ENCODE results near the gene FHIT. TPM values are rescaled to one million over a fixed set of nuclear protein-coding genes. Genes with fewer than 3 reads are reported as not detected.

The FHIT gene
- total RNA-seq, 2 donors from 2014 or later, result 6.8 to 12.3 TPM

DNA sequence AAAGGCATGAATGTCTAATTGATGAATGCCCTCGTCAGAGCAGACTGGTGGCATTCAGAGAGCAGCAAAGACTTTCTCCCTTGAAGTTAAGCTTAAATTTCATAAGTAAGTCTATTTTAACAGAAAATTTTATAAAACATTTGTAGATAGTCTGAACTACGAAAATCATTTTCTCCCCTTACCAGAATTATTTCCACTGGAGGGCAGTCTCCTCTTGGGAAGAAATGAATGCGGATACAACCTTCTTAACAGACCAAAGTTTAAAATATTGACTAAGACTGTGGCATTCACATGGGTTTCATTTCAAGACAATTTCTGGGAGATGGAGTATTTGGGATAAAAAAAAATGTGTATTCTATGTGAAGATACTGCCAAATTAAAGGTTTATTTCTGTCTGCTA, 669.0 kb downstream of the FHIT start:
- H3K4me1 Mint-ChIP-seq, result peaks cover 5% of the 10 kb centered on the region
- no peaks in the 10 kb centered on the region for H3K9me3 ChIP-seq (ENCODE audit: control insufficient read depth, low read length)
- H3K36me3 Mint-ChIP-seq (ENCODE audit: low read depth), result no peaks in the 10 kb centered on the region
- no peaks in the 10 kb centered on the region for H3K36me3 ChIP-seq (ENCODE audit: control insufficient read depth, insufficient read depth, low read length)
- no peak overlapping the region for H3K9ac ChIP-seq (ENCODE audit: extremely low read depth, low read length, poor library complexity, severe bottlenecking)
- H3K27ac ChIP-seq (ENCODE audit: low read depth, low read length), result no peak overlapping the region
- no peak overlapping the region for H3K27ac Mint-ChIP-seq
- no peaks in the 10 kb centered on the region for H3K27me3 Mint-ChIP-seq (ENCODE audit: insufficient read depth)
- no peaks in the 10 kb centered on the region for H3K27me3 ChIP-seq (ENCODE audit: control insufficient read depth, insufficient read depth, low read length, poor library complexity, severe bottlenecking)
- WGBS, 2 experiments (ENCODE audit: insufficient coverage in 1 of 2, insufficient read length in 1 of 2), result 78% methylated on average over 3 of the region's 3 CpGs; no CpG with 5 or more reads in 1 of the 2 experiments
- H3K4me3 Mint-ChIP-seq, result no peak overlapping the region
- H3K4me1 ChIP-seq (ENCODE audit: control insufficient read depth, insufficient read depth, low read length), result no peaks in the 10 kb centered on the region
- no peak overlapping the region for H3K4me3 ChIP-seq (ENCODE audit: low read length)
- DNase-seq, result no peak
- H3K9me3 Mint-ChIP-seq, result no peaks in the 10 kb centered on the region
- TF ChIP-seq, protein P1, sequence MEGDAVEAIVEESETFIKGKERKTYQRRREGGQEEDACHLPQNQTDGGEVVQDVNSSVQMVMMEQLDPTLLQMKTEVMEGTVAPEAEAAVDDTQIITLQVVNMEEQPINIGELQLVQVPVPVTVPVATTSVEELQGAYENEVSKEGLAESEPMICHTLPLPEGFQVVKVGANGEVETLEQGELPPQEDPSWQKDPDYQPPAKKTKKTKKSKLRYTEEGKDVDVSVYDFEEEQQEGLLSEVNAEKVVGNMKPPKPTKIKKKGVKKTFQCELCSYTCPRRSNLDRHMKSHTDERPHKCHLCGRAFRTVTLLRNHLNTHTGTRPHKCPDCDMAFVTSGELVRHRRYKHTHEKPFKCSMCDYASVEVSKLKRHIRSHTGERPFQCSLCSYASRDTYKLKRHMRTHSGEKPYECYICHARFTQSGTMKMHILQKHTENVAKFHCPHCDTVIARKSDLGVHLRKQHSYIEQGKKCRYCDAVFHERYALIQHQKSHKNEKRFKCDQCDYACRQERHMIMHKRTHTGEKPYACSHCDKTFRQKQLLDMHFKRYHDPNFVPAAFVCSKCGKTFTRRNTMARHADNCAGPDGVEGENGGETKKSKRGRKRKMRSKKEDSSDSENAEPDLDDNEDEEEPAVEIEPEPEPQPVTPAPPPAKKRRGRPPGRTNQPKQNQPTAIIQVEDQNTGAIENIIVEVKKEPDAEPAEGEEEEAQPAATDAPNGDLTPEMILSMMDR (conservative IDR thresholded peaks at IDR 0.05), result peak; percentile 68

DNA sequence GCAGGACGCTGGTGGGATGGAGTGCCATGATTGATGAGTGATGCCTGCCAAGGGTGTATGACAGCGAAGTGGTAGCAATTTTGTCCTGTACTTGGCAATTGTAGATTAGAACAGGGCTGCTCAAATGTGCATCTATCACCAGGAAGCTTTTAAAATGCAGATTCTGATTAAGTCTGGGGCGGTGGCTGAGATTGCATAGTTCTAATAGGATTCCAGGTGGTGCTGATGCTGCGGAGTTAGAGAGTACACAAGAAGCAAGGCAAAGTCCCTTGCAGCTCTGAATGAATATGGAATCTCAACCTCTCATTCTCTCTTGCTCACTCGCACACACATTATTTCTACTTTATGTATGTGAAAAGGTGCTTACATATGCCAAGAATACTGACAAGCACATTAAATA, 670.4 kb downstream of the FHIT start:
- Mint-ChIP-seq H3K36me3 (ENCODE audit: low read depth) (no peaks in the 10 kb centered on the region), H3K9me3 (no peaks in the 10 kb centered on the region), H3K27ac (no peak overlapping the region), H3K4me1 (peaks cover 5% of the 10 kb centered on the region), H3K4me3 (no peak overlapping the region), H3K27me3 (ENCODE audit: insufficient read depth) (no peaks in the 10 kb centered on the region)
- TF ChIP-seq, protein P1 (conservative IDR thresholded peaks at IDR 0.05), result no peak
- no peaks in the 10 kb centered on the region for H3K4me1 ChIP-seq (ENCODE audit: control insufficient read depth, insufficient read depth, low read length)
- 75 to 92% methylated on average over 1 to 4 of the region's 5 CpGs for WGBS, 2 experiments (ENCODE audit: insufficient coverage in 1 of 2, insufficient read length in 1 of 2)
- H3K9me3 ChIP-seq (ENCODE audit: control insufficient read depth, low read length), result no peaks in the 10 kb centered on the region
- no peak for DNase-seq
- H3K36me3 ChIP-seq (ENCODE audit: control insufficient read depth, insufficient read depth, low read length), result no peaks in the 10 kb centered on the region
- no peak overlapping the region for H3K27ac ChIP-seq (ENCODE audit: low read depth, low read length)
- no peak overlapping the region for H3K4me3 ChIP-seq (ENCODE audit: low read length)
- H3K9ac ChIP-seq (ENCODE audit: extremely low read depth, low read length, poor library complexity, severe bottlenecking), result no peak overlapping the region
- no peaks in the 10 kb centered on the region for H3K27me3 ChIP-seq (ENCODE audit: control insufficient read depth, insufficient read depth, low read length, poor library complexity, severe bottlenecking)

DNA sequence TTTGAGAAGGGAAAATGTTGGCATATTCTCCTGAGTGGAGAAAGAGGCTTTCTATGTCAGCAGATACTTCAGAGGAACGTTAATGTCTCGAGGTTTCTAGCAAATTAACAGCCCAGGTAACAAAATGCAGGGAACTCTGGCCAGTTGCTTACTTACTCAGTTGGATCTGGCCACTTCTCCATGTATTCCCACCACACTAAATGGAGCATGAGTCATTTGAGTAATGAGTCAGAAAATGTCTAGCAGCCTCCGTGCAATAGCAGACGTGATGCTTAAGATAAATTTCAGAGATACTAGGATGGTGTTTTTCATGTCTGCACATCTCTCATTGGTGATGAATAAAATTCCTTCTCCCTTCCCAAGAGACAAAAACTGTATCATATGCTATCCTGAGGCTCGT, 671.5 kb downstream of the FHIT start:
- Histone ChIP-seq H3K4me3 (ENCODE audit: low read length) (no peak overlapping the region), H3K27me3 (ENCODE audit: control insufficient read depth, insufficient read depth, low read length, poor library complexity, severe bottlenecking) (no peaks in the 10 kb centered on the region), H3K36me3 (ENCODE audit: control insufficient read depth, insufficient read depth, low read length) (no peaks in the 10 kb centered on the region), H3K27ac (ENCODE audit: low read depth, low read length) (no peak overlapping the region), H3K9ac (ENCODE audit: extremely low read depth, low read length, poor library complexity, severe bottlenecking) (no peak overlapping the region), H3K9me3 (ENCODE audit: control insufficient read depth, low read length) (no peaks in the 10 kb centered on the region), H3K4me1 (ENCODE audit: control insufficient read depth, insufficient read depth, low read length) (no peaks in the 10 kb centered on the region)
- no peaks in the 10 kb centered on the region for H3K9me3 Mint-ChIP-seq
- TF ChIP-seq, protein P1 (conservative IDR thresholded peaks at IDR 0.05), result no peak
- H3K4me3 Mint-ChIP-seq, result no peak overlapping the region
- no peak for DNase-seq
- peaks cover 5% of the 10 kb centered on the region for H3K4me1 Mint-ChIP-seq
- H3K36me3 Mint-ChIP-seq (ENCODE audit: low read depth), result no peaks in the 10 kb centered on the region
- no peak overlapping the region for H3K27ac Mint-ChIP-seq
- 81 to 87% methylated on average over 2 to 5 of the region's 5 CpGs for WGBS, 2 experiments (ENCODE audit: insufficient coverage in 1 of 2, insufficient read length in 1 of 2)
- H3K27me3 Mint-ChIP-seq (ENCODE audit: insufficient read depth), result no peaks in the 10 kb centered on the region
